Colonic mucosa (tissue), 4 donors: ENCODE data around the gene CALU. TPM values are rescaled to one million over a fixed set of nuclear protein-coding genes. Genes with fewer than 3 reads are reported as not detected.

Source experiments
- DNase-seq: peaks from one replicate; pipeline ENCODE4 v3.0.0-alpha.2; 2020
- H3K27ac ChIP-seq: fragments of 200-600 bp; one replicate; pipeline ENCODE4 v1.8.0; 2021
- H3K27me3 ChIP-seq: fragments of 200-600 bp; one replicate; pipeline ENCODE4 v1.8.0; 2021
- H3K36me3 ChIP-seq: fragments of 200-600 bp; one replicate; pipeline ENCODE4 v1.8.0; 2021
- H3K4me1 ChIP-seq: fragments of 200-600 bp; one replicate; pipeline ENCODE4 v1.8.0; 2021; ENCODE audit warnings: mild to moderate bottlenecking
- H3K4me3 ChIP-seq: fragments of 200-600 bp; one replicate; pipeline ENCODE4 v1.8.0; 2021
- H3K9ac ChIP-seq, 2 donors: one replicate each; pipeline ENCODE4 v1.7.0; 2013; ENCODE audit warnings: control low read depth in 2 of 2, low read depth in 2 of 2, low read length in 2 of 2
- H3K9me3 ChIP-seq: fragments of 200-600 bp; one replicate; pipeline ENCODE4 v1.8.0; 2021
- CTCF ChIP-seq: fragments of 200-600 bp; IDR thresholded peaks from one replicate; pipeline ENCODE4 v1.8.0; 2022; ENCODE audit warnings: antibody characterized with exemption, mild to moderate bottlenecking
- intact Hi-C: fragments of 100-400 bp; cut with DNase I; formaldehyde crosslinking; loops from one replicate; pipeline ENCODE4 v1.14.1; 2022
- total RNA-seq, 2 donors: library from RNA; stranded (reverse); fragmentation: NEBNext Ultra II Directional in 1 of 2; extraction: Animal tissue kit (Norgen Biotek cat#: 25700) in 1 of 2; gene quantifications; one replicate each; pipeline ENCODE4 v1.2.1, GENCODE V29; 2021
- donor health status: healthy.
- donor health status: DM: no; HTN: no; CAD: no.
- donor health status: DM: no; HTN: no; CAD: no.

The CALU gene
- total RNA-seq, 2 donors from 2014 or later, result 47.9 to 63.8 TPM

- Histone ChIP-seq H3K27ac (no peak overlapping the region), H3K4me1 (no peaks in the 10 kb centered on the region), H3K4me3 (no peak overlapping the region), H3K9ac (no peak overlapping the region), H3K9me3 (no peaks in the 10 kb centered on the region), H3K36me3 (no peaks in the 10 kb centered on the region), H3K27me3 (no peaks in the 10 kb centered on the region)
- TF ChIP-seq CTCF, result no peak
- no peak for DNase-seq
- intact Hi-C loops, result no loop called here
Measured at GRCh38 chr7:128804484-128804883, 65.3 kb downstream of the CALU start.

DNA sequence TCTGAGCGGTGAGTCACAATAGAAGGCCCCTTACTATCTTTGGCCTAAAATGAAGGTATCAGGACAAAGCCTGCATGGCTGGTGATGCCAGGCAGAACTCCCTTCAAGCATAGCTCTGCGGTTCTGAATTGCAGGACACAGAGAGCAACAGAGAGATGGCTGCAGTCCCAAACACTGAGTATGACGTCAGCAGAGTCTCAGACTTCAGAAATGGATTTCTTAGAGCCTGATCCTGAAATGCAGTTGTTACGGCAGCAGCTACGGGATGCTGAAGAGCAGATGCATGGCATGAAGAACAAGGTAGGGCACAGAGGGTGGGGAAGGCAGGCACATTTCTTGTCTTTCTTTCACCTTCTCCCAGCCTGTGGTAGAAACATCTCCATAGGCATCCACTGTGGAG, 66.1 kb downstream of the CALU start:
- Histone ChIP-seq H3K36me3 (no peaks in the 10 kb centered on the region), H3K4me3 (no peak overlapping the region), H3K9me3 (no peaks in the 10 kb centered on the region), H3K9ac (no peak overlapping the region), H3K4me1 (no peaks in the 10 kb centered on the region), H3K27me3 (no peaks in the 10 kb centered on the region), H3K27ac (no peak overlapping the region)
- intact Hi-C loops, result no loop called here
- TF ChIP-seq CTCF, result no peak
- DNase-seq, result no peak

GRCh38 chr7:128807191-128807590, 68.0 kb downstream of the CALU start:
- Histone ChIP-seq H3K27me3 (no peaks in the 10 kb centered on the region), H3K27ac (no peak overlapping the region), H3K36me3 (no peaks in the 10 kb centered on the region), H3K9ac (no peak overlapping the region), H3K9me3 (no peaks in the 10 kb centered on the region), H3K4me1 (no peaks in the 10 kb centered on the region), H3K4me3 (no peak overlapping the region)
- TF ChIP-seq CTCF, result no peak
- no peak for DNase-seq
- intact Hi-C loops, result no loop called here

DNA sequence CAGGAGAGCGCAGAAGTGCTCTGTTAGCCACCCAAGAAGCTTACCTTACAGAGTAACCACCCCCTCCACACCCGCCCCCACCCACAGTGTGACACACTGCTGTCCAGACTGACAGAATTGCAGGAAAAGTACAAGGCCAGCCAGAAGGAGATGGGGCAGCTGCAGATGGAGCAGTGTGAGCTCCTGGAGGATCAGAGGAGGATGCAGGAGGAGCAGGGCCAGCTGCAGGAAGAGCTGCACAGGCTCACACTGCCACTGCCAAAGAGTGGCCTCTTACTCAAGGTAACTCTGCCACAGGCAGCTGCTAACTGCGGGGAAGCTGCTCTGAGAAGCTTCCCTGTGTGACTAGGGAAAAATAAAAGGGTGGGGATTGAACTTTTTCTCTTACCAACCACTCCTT, 70.2 kb downstream of the CALU start:
- H3K4me1 ChIP-seq, result no peaks in the 10 kb centered on the region
- intact Hi-C loops, result no loop called here
- no peak overlapping the region for H3K4me3 ChIP-seq
- no peaks in the 10 kb centered on the region for H3K27me3 ChIP-seq
- DNase-seq, result no peak
- no peaks in the 10 kb centered on the region for H3K36me3 ChIP-seq
- H3K9ac ChIP-seq, result no peak overlapping the region
- TF ChIP-seq CTCF, result no peak
- H3K27ac ChIP-seq, result no peak overlapping the region
- H3K9me3 ChIP-seq, result no peaks in the 10 kb centered on the region

DNA sequence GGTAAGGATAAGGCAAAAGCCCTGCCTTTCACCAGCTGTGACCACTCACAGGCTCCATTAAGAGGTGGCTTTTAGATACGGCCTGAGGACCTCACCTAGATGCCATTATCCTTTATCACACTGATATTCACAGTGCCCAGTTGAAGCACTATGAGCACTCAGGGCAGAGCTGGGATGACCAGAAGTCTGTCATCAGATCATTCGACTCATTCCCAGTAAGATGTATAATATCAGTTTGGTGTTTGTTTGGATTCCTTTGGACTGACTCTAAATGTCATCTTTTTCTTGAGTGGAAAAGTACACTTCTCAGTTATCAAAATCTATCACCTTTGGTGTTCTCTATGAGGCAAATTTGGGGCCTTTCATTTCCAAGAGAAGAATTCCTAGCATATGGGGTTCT, 71.3 kb downstream of the CALU start:
- intact Hi-C loops, result no loop called here
- Histone ChIP-seq H3K27me3 (no peaks in the 10 kb centered on the region), H3K9me3 (no peaks in the 10 kb centered on the region), H3K4me3 (no peak overlapping the region), H3K9ac (no peak overlapping the region), H3K27ac (no peak overlapping the region), H3K4me1 (no peaks in the 10 kb centered on the region), H3K36me3 (no peaks in the 10 kb centered on the region)
- TF ChIP-seq CTCF, result no peak
- DNase-seq, result no peak

DNA sequence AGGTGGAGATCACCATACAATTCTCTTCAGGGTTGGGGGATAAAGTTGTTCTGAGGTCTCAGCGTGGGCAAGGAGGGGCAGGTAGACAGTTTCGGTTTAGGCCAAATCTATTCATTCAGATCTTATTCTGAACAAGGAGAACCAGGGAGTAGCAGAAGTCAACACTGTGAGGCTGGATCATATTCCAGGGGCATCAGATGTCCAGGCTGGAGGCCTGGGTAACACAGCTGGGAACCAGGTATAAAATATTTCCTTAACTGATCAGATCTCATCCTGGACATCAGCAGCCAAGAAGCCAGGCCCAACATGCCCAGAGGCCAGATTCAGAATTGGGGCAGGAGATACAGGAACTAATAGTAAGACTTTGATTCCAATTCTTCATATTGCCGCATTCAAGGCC, 71.8 kb downstream of the CALU start:
- Histone ChIP-seq H3K9ac (no peak overlapping the region), H3K4me3 (no peak overlapping the region), H3K27me3 (no peaks in the 10 kb centered on the region), H3K27ac (no peak overlapping the region), H3K36me3 (no peaks in the 10 kb centered on the region), H3K4me1 (no peaks in the 10 kb centered on the region), H3K9me3 (no peaks in the 10 kb centered on the region)
- intact Hi-C loops, result no loop called here
- TF ChIP-seq CTCF, result no peak
- no peak for DNase-seq
